ENCODE data around the gene TUBD1. TPM values are rescaled to one million over a fixed set of nuclear protein-coding genes. Genes with fewer than 3 reads are reported as not detected.

Gene TUBD1
- total RNA-seq, 2 experiments from 2014 or later: 8.6 to 13.0 TPM

- no peaks in the 10 kb centered on the region for H4K20me1 ChIP-seq (ENCODE audit: insufficient read depth, low read length)
- no peaks in the 10 kb centered on the region for H3K9me3 ChIP-seq (ENCODE audit: low read length)
- no peak overlapping the region for H3K27ac ChIP-seq (ENCODE audit: low read depth, low read length, poor library complexity, severe bottlenecking)
- no peaks in the 10 kb centered on the region for H3K79me2 ChIP-seq (ENCODE audit: insufficient read depth, low read depth, low read length)
- peaks cover 16% of the 10 kb centered on the region for H3K36me3 ChIP-seq (ENCODE audit: insufficient read depth, low read length)
- TF ChIP-seq CTCF (conservative IDR thresholded peaks at IDR 0.05; ENCODE audit: low read length) (no peak), EZH2phosphoT487 (IDR thresholded peaks at IDR 0.05; ENCODE audit: borderline replicate concordance, low read depth, low read length) (no peak)
- no peak overlapping the region for H3K4me3 ChIP-seq (ENCODE audit: low read depth, low read length, poor library complexity, severe bottlenecking)
- no peaks in the 10 kb centered on the region for H3K4me1 ChIP-seq (ENCODE audit: insufficient read depth, low read length, poor library complexity, severe bottlenecking)
- ChIA-PET CTCF (ENCODE audit: unreplicated experiment) (no interaction called here), POLR2A (interaction anchor here (1.3 kb wide), 1 partner anchor 148 kb away, joined by 3 read pairs; no protein-coding TSS in a partner anchor)
- no peak for DNase-seq (ENCODE audit: low spot score)
- intact Hi-C loops (cut with micrococcal nuclease; ENCODE audit: unreplicated experiment): no loop called here
- H3K4me2 ChIP-seq (ENCODE audit: low read length): no peak overlapping the region
- BruUV-seq (replicated peaks): no TSS peak
- H3K9me2 ChIP-seq (ENCODE audit: insufficient read depth, low read length): no peaks in the 10 kb centered on the region
- no peak overlapping the region for H2AFZ ChIP-seq (ENCODE audit: low read length)
Observed at GRCh38 chr17:59870482-59870881, 22.3 kb downstream of the TUBD1 start.

- no peaks in the 10 kb centered on the region for H3K4me1 ChIP-seq (ENCODE audit: insufficient read depth, low read length, poor library complexity, severe bottlenecking)
- H4K20me1 ChIP-seq (ENCODE audit: insufficient read depth, low read length): no peaks in the 10 kb centered on the region
- no peak for DNase-seq (ENCODE audit: low spot score)
- CTCF ChIA-PET (ENCODE audit: unreplicated experiment): no interaction called here
- H3K9me3 ChIP-seq (ENCODE audit: low read length): no peaks in the 10 kb centered on the region
- H3K27ac ChIP-seq (ENCODE audit: low read depth, low read length, poor library complexity, severe bottlenecking): no peak overlapping the region
- no peaks in the 10 kb centered on the region for H3K79me2 ChIP-seq (ENCODE audit: insufficient read depth, low read depth, low read length)
- no peak overlapping the region for H3K4me2 ChIP-seq (ENCODE audit: low read length)
- no peak overlapping the region for H3K4me3 ChIP-seq (ENCODE audit: low read depth, low read length, poor library complexity, severe bottlenecking)
- TF ChIP-seq EZH2phosphoT487 (IDR thresholded peaks at IDR 0.05; ENCODE audit: borderline replicate concordance, low read depth, low read length) (no peak), CTCF (conservative IDR thresholded peaks at IDR 0.05; ENCODE audit: low read length) (no peak)
- POLR2A ChIA-PET: interaction anchor here (1.3 to 1.8 kb wide), 2 partner anchors 23 to 147 kb away, joined by 3 to 5 read pairs; partner anchors contain the start of genes RPS6KB1 and TUBD1
- H3K36me3 ChIP-seq (ENCODE audit: insufficient read depth, low read length): peaks cover 11% of the 10 kb centered on the region
- no TSS peak for BruUV-seq (replicated peaks)
- intact Hi-C loops (cut with micrococcal nuclease; ENCODE audit: unreplicated experiment): no loop called here
- no peaks in the 10 kb centered on the region for H3K9me2 ChIP-seq (ENCODE audit: insufficient read depth, low read length)
- H2AFZ ChIP-seq (ENCODE audit: low read length): no peak overlapping the region
Observed at GRCh38 chr17:59869941-59870218, 22.9 kb downstream of the TUBD1 start.

GRCh38 chr17:59863616-59864015 lies 29.1 kb downstream of the TUBD1 start:
- no peaks in the 10 kb centered on the region for H3K79me2 ChIP-seq (ENCODE audit: insufficient read depth, low read depth, low read length)
- no peaks in the 10 kb centered on the region for H3K9me2 ChIP-seq (ENCODE audit: insufficient read depth, low read length)
- H3K36me3 ChIP-seq (ENCODE audit: insufficient read depth, low read length): peaks cover 28% of the 10 kb centered on the region
- no peaks in the 10 kb centered on the region for H3K9me3 ChIP-seq (ENCODE audit: low read length)
- TF ChIP-seq EZH2phosphoT487 (IDR thresholded peaks at IDR 0.05; ENCODE audit: borderline replicate concordance, low read depth, low read length) (no peak), CTCF (conservative IDR thresholded peaks at IDR 0.05; ENCODE audit: low read length) (no peak)
- BruUV-seq (replicated peaks): no TSS peak
- ChIA-PET CTCF (ENCODE audit: unreplicated experiment) (no interaction called here), POLR2A (no interaction called here)
- intact Hi-C loops (cut with micrococcal nuclease; ENCODE audit: unreplicated experiment): no loop called here
- DNase-seq (ENCODE audit: low spot score): no peak
- H4K20me1 ChIP-seq (ENCODE audit: insufficient read depth, low read length): no peaks in the 10 kb centered on the region
- H3K4me3 ChIP-seq (ENCODE audit: low read depth, low read length, poor library complexity, severe bottlenecking): no peak overlapping the region
- H2AFZ ChIP-seq (ENCODE audit: low read length): no peak overlapping the region
- no peaks in the 10 kb centered on the region for H3K4me1 ChIP-seq (ENCODE audit: insufficient read depth, low read length, poor library complexity, severe bottlenecking)
- H3K4me2 ChIP-seq (ENCODE audit: low read length): no peak overlapping the region
- H3K27ac ChIP-seq (ENCODE audit: low read depth, low read length, poor library complexity, severe bottlenecking): no peak overlapping the region

Data from OCI-LY7 (cell line).